Heart right ventricle (tissue), 16 donors: ENCODE data around the gene OTUD4. TPM values are rescaled to one million over a fixed set of nuclear protein-coding genes. Genes with fewer than 3 reads are reported as not detected.

Experiments
- ATAC-seq, 8 donors: fragments of 200-7000 bp; cut with Tn5 transposase; one replicate each; pipeline ENCODE4 v1.9.1; 2020; ENCODE audit warnings: mild to moderate bottlenecking in 8 of 8, moderate library complexity in 8 of 8, moderate number of reproducible peaks in 1 of 8
- DNase-seq, 2 donors: peaks; one replicate each; pipeline ENCODE4 v3.0.0-alpha.2; 2020
- H3K27ac ChIP-seq, 10 donors: fragments of 200-600 bp; sonication (generic) in 2 of 10; one replicate each; pipeline versions ENCODE4 v1.5.0 to v1.8.0; 2020 to 2022; ENCODE audit warnings: mild to moderate bottlenecking in 3 of 10
- H3K27me3 ChIP-seq, 7 donors: fragments of 200-600 bp; one replicate each; pipeline ENCODE4 v1.8.0; 2021 to 2022; ENCODE audit warnings: mild to moderate bottlenecking in 2 of 7
- H3K36me3 ChIP-seq, 9 donors: fragments of 200-600 bp; sonication (generic) in 1 of 9; one replicate each; pipeline versions ENCODE4 v1.5.0 to v1.8.0; 2020 to 2022; ENCODE audit warnings: mild to moderate bottlenecking in 2 of 9
- H3K4me1 ChIP-seq, 9 donors: fragments of 200-600 bp; sonication (generic) in 1 of 9; one replicate each; pipeline versions ENCODE4 v1.5.0 to v1.8.0; 2020 to 2022; ENCODE audit warnings: mild to moderate bottlenecking in 4 of 9
- H3K4me3 ChIP-seq, 10 donors: fragments of 200-600 bp; sonication (generic) in 2 of 10; one replicate each; pipeline versions ENCODE4 v1.5.0 to v1.8.0; 2020 to 2022; ENCODE audit warnings: mild to moderate bottlenecking in 7 of 10, moderate library complexity in 2 of 10
- H3K9me3 ChIP-seq, 11 donors: fragments of 200-600 bp in 10 of 11; sonication (generic) in 2 of 11; one replicate each; pipeline versions ENCODE4 v1.5.0 to v1.8.0; 2013 to 2022; ENCODE audit warnings: mild to moderate bottlenecking in 2 of 11, control low read depth in 1 of 11, moderate library complexity in 1 of 11
- WGBS, 2 donors: extraction: QIAGEN DNeasy Blood & Tissue Kit; methylation state at CpG; one replicate each; pipeline ENCODE4 v1.1.7; 2013; ENCODE audit warnings: inconsistent platforms in 1 of 2; 5-methylcytosine and 5-hydroxymethylcytosine counted together
- intact Hi-C, 10 donors: fragments of 100-400 bp; cut with DNase I; formaldehyde crosslinking; loops; one replicate each; pipeline versions ENCODE4 v1.11.1 to v1.14.2; 2022
- polyA plus RNA-seq, 2 donors: library from polyadenylated mRNA; stranded (reverse); fragments of 200-250 nt; gene quantifications; one replicate each; pipeline ENCODE4 v1.2.3, GENCODE V29; 2013
- total RNA-seq, 10 donors: library from RNA; stranded (reverse); fragmentation: NEBNext Ultra II Directional in 3 of 10; extraction: Animal tissue kit (Norgen Biotek cat#: 25700) in 3 of 10; gene quantifications; one replicate each; pipeline versions ENCODE4 v1.2.1 to v1.2.4, GENCODE V29; 2021 to 2023
- TF ChIP-seq, protein P1 (sequence below), 9 donors: fragments of 200-600 bp; sonication (generic) in 2 of 9; IDR thresholded peaks; one replicate each; pipeline versions ENCODE4 v1.5.0 to v1.8.0; 2021 to 2022; ENCODE audit warnings: antibody characterized with exemption in 9 of 9, mild to moderate bottlenecking in 5 of 9, moderate library complexity in 1 of 9
- donor health status: Arrhythmogenic right ventricular cardiomyopathy.
- donor health status: ischemic (EF 13 %, LVEDD 7.1; RV severe dilation, severe dysfunction).
- donor health status: healthy with polysubstance abuse.
- donor health status: DM: no; HTN: yes; CAD: no.
- donor health status: DM: no; HTN: no; CAD: no.
- donor health status: ischemic (EF 25% LVEDD 6.9; RV normal size, moderate dysfunction).
- donor health status: ischemic (EF 25% LVEDD 5.7; RV mildly dilated, moderate dysfunction).
- donor health status: healthy.
- donor health status: DM: yes; HTN: yes; CAD: no.
- donor health status: Ischemic cardiomyopathy.
- donor health status: ischemic (EF 35%, LVEDD 5.7; RV mildly dilated, moderate dysfunction).
- donor health status: nonischemic (EF 11% LVEDD 7.7; RV severe dilation, severe dysfunction).
- donor health status: DM: yes; HTN: yes; CAD: no.
- donor health status: PGD.
- donor health status: ischemic (EF 29% LVEDD 5.4; RV normal size, mild dysfunction).
- donor health status: nonischemic (EF 23%, LVEDD 6.1; RV moderate dilation, normal function).

Gene OTUD4
- total and polyA plus RNA-seq, 12 donors = 9.3 to 36.7 (median 26.3) TPM

DNA sequence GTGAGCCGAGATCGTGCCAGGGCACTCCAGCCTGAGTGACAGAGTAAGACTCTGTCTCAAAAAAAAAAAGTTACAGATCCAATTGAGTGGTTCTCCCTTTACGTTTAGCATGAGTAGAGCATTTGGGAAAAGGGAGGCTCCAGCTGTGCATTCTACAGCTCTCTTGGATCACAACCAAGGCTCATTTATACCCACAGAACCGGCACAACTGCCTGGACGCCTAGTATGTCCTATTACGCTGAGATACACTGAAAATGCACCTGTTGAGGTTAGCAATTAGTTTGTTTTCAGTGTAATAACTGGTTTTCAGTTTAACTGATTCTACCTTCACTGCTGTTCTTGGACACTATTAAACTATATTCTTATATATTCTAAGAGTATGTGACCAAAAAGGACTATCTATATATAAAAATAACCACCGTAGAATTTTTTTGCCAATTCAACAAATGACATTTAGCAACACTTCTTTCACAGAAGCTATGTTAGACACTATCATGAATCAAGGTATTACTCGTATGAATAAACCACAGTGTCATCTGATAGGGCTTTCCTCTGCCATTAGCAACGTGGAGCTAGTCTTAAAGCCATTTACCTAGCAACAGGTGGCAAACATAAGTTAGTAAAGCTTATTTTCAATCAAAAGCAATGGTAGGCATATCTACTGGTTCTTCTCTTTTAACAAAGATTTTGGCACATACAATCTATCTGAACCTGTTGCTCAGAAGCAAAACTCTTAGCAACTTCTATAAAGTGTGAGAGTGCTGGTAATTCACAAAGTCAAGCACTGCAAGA, 3.6 kb downstream of the OTUD4 start:
- WGBS, 2 donors = 52 to 54% methylated on average over 9 of the region's 9 CpGs
- no peak for DNase-seq
- Histone ChIP-seq H3K27me3 (no peaks in the 10 kb centered on the region), H3K36me3 (peaks cover 0 to 27% (median 0%) of the 10 kb centered on the region in 9 donors), H3K4me3 (peak overlapping the region in 9 of 10 donors; percentile 60 to 89 (median 82)), H3K9me3 (no peaks in the 10 kb centered on the region), H3K27ac (peak overlapping the region; percentile 45 to 99 (median 97)), H3K4me1 (peaks cover 4 to 62% (median 46%) of the 10 kb centered on the region in 9 donors)
- TF ChIP-seq, protein P1, sequence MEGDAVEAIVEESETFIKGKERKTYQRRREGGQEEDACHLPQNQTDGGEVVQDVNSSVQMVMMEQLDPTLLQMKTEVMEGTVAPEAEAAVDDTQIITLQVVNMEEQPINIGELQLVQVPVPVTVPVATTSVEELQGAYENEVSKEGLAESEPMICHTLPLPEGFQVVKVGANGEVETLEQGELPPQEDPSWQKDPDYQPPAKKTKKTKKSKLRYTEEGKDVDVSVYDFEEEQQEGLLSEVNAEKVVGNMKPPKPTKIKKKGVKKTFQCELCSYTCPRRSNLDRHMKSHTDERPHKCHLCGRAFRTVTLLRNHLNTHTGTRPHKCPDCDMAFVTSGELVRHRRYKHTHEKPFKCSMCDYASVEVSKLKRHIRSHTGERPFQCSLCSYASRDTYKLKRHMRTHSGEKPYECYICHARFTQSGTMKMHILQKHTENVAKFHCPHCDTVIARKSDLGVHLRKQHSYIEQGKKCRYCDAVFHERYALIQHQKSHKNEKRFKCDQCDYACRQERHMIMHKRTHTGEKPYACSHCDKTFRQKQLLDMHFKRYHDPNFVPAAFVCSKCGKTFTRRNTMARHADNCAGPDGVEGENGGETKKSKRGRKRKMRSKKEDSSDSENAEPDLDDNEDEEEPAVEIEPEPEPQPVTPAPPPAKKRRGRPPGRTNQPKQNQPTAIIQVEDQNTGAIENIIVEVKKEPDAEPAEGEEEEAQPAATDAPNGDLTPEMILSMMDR (IDR thresholded peaks at IDR 0.05) = no peak
- no peak for ATAC-seq
- intact Hi-C loops = loop anchor here in 2 of 10 donors (5.0 to 10.0 kb wide), 2 partner anchors 305 to 308 kb away; partner anchors contain the start of gene SMAD1 (in 2 of the 2)

DNA sequence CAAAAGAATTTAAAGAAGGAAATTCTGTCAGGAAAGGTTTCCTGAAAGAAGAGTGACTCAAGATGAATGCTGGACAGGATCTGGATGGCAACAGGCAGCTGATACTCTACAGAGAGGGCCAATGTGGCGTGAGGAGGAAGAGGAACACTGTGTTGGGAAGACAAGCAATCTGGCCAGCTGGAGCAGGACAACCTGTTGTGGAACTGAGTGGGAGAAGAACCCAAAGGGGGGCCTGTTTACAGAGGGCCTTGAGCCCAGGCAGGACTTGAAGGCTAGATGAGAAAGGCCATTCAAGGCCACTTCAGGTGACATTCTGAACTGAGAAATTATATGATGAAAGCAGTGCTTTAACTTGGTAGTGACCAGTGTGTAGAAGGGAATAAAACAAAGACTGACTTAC, 8.5 kb downstream of the OTUD4 start:
- 58 to 64% methylated on average over 1 of the region's 1 CpG for WGBS, 2 donors
- peaks cover 0 to 74% (median 10%) of the 10 kb centered on the region in 9 donors for H3K36me3 ChIP-seq

DNA sequence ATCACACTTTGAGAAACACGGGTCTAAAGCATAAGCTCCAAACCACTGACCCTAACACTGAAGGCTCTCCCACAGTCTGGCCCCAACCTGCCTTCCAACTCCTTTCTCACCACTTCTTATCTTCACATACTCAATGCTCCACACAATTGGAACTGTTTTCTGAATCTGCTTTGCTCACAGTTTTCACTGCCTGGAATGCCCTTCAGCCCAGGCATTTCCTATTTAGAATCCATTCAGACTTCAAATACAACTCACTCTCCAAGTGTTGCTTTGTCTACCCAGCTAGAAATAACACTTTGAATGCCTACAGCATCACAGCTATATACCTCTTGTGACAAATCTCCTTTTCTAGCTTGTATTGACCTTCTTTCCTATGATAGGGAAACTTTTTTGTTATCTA, 10.2 kb downstream of the OTUD4 start:
- intact Hi-C loops = loop anchor here in 1 of 10 donors (10.0 kb wide), 1 partner anchor 315 kb away; the partner anchor contains the start of gene SMAD1
- H3K4me1 ChIP-seq = peaks cover 0 to 47% (median 19%) of the 10 kb centered on the region in 9 donors
- WGBS, 2 donors = 59 to 78% methylated on average over 1 of the region's 1 CpG
- H3K9me3 ChIP-seq = no peaks in the 10 kb centered on the region
- H3K27ac ChIP-seq = peak overlapping the region in 1 of 10 donors; percentile 29
- H3K36me3 ChIP-seq = peaks cover 0 to 89% (median 10%) of the 10 kb centered on the region in 9 donors
- H3K27me3 ChIP-seq = no peaks in the 10 kb centered on the region
- H3K4me3 ChIP-seq = no peak overlapping the region
- ATAC-seq (peak in 3 of 8 donors; percentile 33 to 51 (median 38)), DNase-seq (no peak)
- TF ChIP-seq, protein P1 (IDR thresholded peaks at IDR 0.05) = no peak

More for the DNA sequence above, 8.5 kb downstream of the OTUD4 start:
- no peak overlapping the region for H3K27ac ChIP-seq
- no peak overlapping the region for H3K4me3 ChIP-seq
- TF ChIP-seq, protein P1 (IDR thresholded peaks at IDR 0.05) = no peak
- no peaks in the 10 kb centered on the region for H3K9me3 ChIP-seq
- DNase-seq (no peak), ATAC-seq (peak in 4 of 8 donors; percentile 34 to 78 (median 58))
- intact Hi-C loops = loop anchor here in 1 of 10 donors (10.0 kb wide), 1 partner anchor 313 kb away; the partner anchor contains the start of gene SMAD1
- H3K27me3 ChIP-seq = no peaks in the 10 kb centered on the region
- H3K4me1 ChIP-seq = peaks cover 4 to 64% (median 36%) of the 10 kb centered on the region in 9 donors

DNA sequence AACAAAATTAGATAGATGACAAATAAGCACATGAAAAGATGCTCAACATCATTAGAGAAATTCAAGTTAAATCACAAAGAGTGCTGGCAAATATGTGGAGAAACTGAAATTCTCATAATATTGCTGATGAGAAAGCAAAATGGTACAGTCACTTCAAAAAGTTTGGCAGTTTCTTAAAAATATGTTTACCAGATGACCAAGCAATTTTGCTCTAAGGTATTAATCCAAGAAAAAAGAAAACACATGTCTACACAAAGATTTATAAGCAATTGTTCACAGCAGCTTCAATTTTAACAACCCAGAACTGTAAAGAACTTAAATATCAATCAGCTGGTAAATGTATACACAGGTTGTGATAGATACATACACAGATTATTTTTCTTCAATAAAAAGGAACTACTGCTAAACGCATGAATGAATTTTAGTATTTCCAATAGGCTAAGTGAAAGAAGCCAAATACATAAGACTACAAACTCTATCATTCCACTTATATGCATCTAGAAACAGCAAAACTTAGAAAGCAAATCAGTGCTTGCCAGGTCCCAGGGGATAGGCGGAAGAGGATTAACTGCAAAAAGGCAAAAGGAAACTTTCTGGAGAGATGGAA, 11.7 kb downstream of the OTUD4 start:
- no peaks in the 10 kb centered on the region for H3K9me3 ChIP-seq
- ATAC-seq (no peak), DNase-seq (no peak)
- H3K4me3 ChIP-seq = no peak overlapping the region
- 88 to 94% methylated on average over 2 of the region's 2 CpGs for WGBS, 2 donors
- intact Hi-C loops = no loop called here
- H3K4me1 ChIP-seq = peaks cover 0 to 41% (median 14%) of the 10 kb centered on the region in 9 donors
- H3K27ac ChIP-seq = no peak overlapping the region
- no peaks in the 10 kb centered on the region for H3K27me3 ChIP-seq
- H3K36me3 ChIP-seq = peaks cover 0 to 96% (median 13%) of the 10 kb centered on the region in 9 donors
- TF ChIP-seq, protein P1 (IDR thresholded peaks at IDR 0.05) = no peak
